HL-60 (cell line): Measurements from ENCODE around the gene PRDM11.

ENCODE experiments used
- DNase-seq, 2 experiments: peaks; one replicate each; pipeline ENCODE4 v3.0.0-alpha.2; 2010 to 2020; ENCODE audit warnings: low read depth in 1 of 2, low spot score in 1 of 2
- H3K27ac ChIP-seq: fragments of 250-450 bp; sonication (Bioruptor Pico); replicated peaks from 2 replicates; pipeline ENCODE4 v1.5.1; 2020; ENCODE audit warnings: mild to moderate bottlenecking, moderate library complexity
- H3K27me3 ChIP-seq: fragments of 250-450 bp; sonication (Bioruptor Pico); 2 replicates; pipeline ENCODE4 v1.5.1; 2021; ENCODE audit warnings: mild to moderate bottlenecking, moderate library complexity; ENCODE audit not compliant: insufficient read depth, poor library complexity, severe bottlenecking
- H3K4me3 ChIP-seq: replicated peaks from 2 replicates; pipeline ENCODE4 v1.5.1; 2011; ENCODE audit warnings: mild to moderate bottlenecking, control low read depth, low read length; ENCODE audit not compliant: insufficient read depth
- CTCF ChIP-seq: IDR thresholded peaks from one replicate; pipeline ENCODE4 v1.5.1; 2011; ENCODE audit warnings: low read length, control low read depth, inconsistent platforms; ENCODE audit not compliant: insufficient read depth
- GABPA ChIP-seq: IDR thresholded peaks from 2 replicates; pipeline ENCODE4 v1.6.1; 2012; ENCODE audit warnings: low read depth
- POLR2AphosphoS5 ChIP-seq: IDR thresholded peaks from 2 replicates; pipeline ENCODE4 v1.6.1; 2012; ENCODE audit warnings: low read depth
- REST ChIP-seq: IDR thresholded peaks from 2 replicates; pipeline ENCODE4 v1.6.1; 2012; ENCODE audit warnings: low read depth; ENCODE audit not compliant: insufficient replicate concordance
- SPI1 ChIP-seq: IDR thresholded peaks from 2 replicates; pipeline ENCODE4 v1.6.1; 2012; ENCODE audit warnings: low read depth, mild to moderate bottlenecking, borderline replicate concordance

PRDM11 gene

GRCh38 chr11:45187375-45187774 is 40.9 kb downstream of the PRDM11 start:
- no peak for DNase-seq
- Histone ChIP-seq H3K27ac (no peak overlapping the region), H3K27me3 (no peaks in the 10 kb centered on the region), H3K4me3 (no peak overlapping the region)
- TF ChIP-seq SPI1: no peak
- TF ChIP-seq POLR2AphosphoS5: no peak
- TF ChIP-seq REST: no peak
- TF ChIP-seq GABPA: no peak
- TF ChIP-seq CTCF: no peak

GRCh38 chr11:45188127-45188526 is 41.7 kb downstream of the PRDM11 start:
- DNase-seq: no peak
- no peak overlapping the region for H3K4me3 ChIP-seq
- H3K27me3 ChIP-seq: no peaks in the 10 kb centered on the region
- H3K27ac ChIP-seq: no peak overlapping the region
- TF ChIP-seq GABPA (no peak), CTCF (no peak)

- Histone ChIP-seq H3K4me3 (no peak overlapping the region), H3K27me3 (no peaks in the 10 kb centered on the region), H3K27ac (no peak overlapping the region)
- no peak for DNase-seq
- no peak for TF ChIP-seq REST
Measured at GRCh38 chr11:45189230-45189629, 42.8 kb downstream of the PRDM11 start.

- Histone ChIP-seq H3K27ac (no peak overlapping the region), H3K27me3 (no peaks in the 10 kb centered on the region), H3K4me3 (no peak overlapping the region)
- TF ChIP-seq CTCF: no peak
- TF ChIP-seq GABPA: no peak
- no peak for TF ChIP-seq POLR2AphosphoS5
- DNase-seq: no peak
Measured at GRCh38 chr11:45193695-45194094, 47.3 kb downstream of the PRDM11 start.
